NCI-H1694 treated with DMSO at 0.1 percent for 48 hours (cell line): ENCODE results near the gene CASS4.
A peak's percentile ranks its signal among the peaks of the same experiment; 100 is the strongest.

Experiments used
- DNase-seq: peaks from one replicate; lab custom pipeline; 2025; lab: John Stamatoyannopoulos, UW

Gene CASS4

DNA sequence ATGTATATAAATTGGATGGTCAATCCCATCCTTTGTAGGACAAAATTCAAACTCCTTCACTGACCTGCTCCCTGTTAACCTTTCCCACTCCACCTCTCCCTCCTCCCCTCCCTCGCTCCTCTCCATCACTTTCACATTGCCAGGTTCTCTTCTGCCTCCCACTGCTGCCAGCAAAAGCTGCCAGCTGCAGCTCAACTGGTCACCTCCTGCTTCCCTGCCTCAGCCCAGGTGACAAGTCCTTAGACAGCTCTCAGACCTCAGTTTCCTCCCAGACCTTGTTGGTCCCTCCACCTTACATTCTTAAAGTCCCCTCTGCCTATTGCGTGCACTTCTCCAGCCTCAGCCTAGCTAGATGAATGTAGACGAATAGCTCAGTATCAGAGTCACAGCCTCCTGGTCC, 33.1 kb downstream of the CASS4 start:
- no peak for DNase-seq

DNA sequence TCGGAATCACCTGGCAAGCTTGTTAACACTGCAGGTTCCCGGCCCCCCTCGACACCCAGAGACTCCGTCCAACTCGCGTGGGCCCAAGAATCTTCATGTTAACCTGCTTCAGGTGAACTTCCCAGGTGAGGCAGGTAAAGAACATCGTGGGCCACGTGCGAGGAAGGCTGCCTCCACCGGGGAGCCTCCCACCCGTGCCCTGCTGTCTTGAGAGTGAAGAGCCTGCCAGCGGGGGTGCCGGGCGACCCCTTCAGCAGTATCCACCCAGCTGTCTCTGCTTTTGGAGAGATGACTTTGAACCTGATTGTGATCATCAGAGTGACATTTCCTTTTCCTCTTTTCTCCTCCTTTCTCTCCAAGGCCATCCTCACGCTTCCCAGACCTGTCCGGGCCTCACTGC, 33.5 kb downstream of the CASS4 start:
- DNase-seq = no peak

DNA sequence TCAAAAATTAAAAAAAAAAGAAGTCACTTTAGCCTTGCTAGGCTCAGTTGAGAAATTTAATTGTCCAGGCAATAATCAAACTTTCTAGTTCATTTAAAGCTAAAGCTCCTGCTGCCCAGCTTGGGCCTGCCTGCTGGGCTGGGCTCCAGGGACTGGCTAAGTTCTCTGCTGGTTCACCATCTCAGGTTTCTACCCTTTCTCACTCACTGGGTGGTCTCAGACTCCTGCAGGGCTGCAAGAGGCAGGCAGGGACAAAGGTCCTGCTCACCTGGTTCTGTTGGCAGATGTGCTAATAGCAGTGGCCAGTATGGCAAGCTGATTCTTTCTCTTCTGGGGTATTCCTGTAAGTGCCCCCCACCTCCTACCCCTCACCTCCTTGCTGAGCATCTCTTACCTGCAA, 35.2 kb downstream of the CASS4 start:
- DNase-seq = no peak

DNA sequence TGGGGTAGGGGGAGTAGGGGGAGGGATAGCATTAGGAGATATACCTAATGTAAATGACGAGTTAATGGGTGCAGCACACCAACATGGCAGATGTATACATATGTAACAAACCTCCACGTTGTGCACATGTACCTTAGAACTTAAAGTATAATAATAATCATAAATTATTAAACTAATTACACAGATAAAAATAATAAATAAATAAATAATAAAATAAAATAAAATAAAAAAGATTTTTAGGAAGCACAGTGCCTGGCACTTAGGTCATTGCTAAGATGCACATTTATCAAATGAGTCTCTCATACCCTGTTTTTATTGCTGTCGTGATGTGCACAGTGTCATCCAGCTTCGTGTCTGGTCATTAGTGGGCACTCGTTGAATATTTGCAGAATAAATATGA, 37.4 kb downstream of the CASS4 start:
- no peak for DNase-seq

DNA sequence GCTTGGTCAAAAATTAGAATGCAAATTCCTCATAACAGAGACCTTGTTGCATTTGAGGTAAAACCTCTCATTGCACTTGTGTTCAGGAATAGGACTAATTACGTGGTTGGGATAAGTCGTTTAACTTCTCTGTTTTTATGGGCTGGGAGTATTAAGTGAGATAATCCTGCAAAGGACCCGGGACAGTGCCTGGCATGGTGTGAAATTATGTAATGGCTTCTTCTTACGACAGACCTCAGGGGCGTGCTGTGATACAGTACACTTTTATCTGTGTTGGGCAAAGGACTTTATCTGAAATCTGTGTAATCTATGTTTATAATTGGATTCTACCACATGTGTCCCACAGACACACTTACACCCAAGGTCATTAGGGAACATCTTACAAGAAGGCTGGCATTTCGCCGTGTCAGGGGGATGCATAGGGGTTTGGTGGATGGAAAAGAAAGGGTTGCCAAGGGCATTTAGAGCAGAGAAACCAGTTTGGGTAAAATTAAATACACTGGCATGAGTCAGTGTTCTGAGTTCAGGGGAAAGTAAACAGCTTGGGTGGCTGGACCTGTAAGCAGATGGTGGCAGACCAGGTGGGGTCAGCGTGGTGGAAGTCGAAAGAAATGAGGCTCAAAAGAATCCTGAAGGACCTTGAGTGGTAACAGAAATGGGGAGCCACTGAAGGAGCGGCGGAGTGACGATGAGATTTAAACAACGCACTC, 39.2 kb downstream of the CASS4 start:
- DNase-seq = no peak

DNA sequence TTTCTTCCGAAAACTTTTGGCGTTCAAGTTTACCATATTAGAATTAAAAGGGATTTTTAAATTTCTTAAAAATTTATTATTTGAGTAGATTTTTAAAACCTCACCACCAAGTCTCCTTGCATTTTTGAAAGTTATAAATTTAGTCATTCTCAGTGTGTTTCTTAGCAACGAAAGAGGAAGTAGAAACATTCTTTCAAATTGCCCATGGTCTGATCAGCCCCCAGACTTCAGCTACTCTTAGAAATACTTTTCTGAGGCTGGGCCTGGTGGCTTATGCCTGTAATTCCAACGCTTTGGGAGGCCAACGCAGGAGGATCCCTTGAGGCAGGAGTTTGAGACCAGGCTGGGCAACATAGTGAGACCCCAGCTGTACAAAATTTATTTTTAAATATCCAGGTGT, 41.3 kb downstream of the CASS4 start:
- no peak for DNase-seq

DNA sequence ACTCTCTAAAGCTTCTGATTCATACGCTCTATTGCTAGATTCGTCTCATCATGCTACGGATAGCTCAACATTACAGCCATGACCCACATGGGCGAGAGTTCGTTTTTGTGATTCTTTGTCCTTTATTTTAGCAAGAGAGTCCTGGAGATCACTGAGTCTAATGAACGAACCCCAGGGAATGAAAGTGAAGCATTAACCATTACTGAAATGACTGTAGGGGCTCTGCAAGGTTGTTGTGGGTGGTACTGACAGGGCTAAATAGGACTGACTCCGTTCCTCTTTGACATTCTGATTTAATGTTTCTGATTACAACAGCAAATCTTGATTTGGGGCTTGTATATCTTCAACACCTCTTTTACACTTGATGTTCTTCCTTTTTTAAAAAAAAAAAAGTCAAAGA, 42.7 kb downstream of the CASS4 start:
- DNase-seq = no peak

DNA sequence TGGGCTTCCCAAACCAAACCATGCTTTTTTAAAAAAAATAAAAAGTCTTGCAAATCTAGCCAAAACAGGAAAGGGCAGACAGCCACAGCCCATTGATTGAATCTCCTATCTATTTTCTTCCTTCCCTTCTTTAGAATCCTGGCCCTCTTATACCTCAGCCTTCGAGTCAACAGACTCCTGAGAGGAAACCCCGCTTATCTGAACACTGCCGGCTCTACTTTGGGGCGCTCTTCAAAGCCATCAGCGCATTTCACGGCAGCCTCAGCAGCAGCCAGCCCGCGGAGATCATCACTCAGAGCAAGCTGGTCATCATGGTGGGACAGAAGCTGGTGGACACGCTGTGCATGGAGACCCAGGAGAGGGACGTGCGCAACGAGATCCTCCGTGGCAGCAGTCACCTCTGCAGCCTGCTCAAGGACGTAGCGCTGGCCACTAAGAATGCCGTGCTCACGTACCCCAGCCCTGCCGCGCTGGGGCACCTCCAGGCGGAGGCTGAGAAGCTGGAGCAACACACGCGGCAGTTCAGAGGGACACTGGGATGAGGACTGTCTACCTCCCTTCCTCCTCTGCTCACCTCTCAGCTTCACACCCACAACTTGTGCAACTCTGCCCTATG, 46.3 kb downstream of the CASS4 start:
- DNase-seq = no peak

DNA sequence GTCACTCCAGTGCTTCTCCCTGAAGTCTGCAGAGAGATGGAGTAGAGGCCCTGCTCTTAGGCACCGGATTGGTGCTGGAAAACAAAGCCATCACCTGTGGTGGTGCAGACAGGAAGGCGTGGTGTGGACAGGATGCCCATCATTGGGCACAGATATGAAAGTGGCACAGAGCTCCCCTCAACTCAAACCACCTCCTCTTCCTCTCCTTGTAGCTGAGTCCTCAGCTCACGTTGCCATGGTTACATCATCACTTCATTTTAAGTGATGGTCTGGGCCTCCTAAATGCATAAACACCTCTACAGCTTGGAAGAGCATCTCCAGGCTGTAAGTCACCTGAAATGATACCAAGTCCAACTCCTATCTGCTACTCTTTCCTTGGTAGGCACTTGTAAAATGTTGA, 48.4 kb downstream of the CASS4 start:
- DNase-seq = no peak

DNA sequence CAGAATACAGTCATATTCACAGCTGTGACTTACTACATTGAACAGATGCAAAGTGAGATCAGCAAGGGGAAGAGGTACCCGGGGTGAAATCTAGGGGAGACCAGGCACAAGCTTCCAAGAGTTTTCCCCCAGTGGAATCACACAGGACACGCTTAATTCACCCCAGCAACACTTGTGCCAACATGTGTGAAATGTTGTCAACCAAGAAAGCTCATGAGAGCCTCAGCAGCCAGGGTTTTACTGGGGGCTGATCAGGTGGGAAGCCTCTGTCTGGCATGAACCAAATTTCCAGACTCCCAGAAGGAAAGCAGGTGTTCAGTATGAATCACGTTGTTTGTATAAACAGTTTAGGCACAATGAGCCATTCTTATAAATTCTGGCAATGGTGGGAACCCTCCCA, 49.5 kb downstream of the CASS4 start:
- no peak for DNase-seq

DNA sequence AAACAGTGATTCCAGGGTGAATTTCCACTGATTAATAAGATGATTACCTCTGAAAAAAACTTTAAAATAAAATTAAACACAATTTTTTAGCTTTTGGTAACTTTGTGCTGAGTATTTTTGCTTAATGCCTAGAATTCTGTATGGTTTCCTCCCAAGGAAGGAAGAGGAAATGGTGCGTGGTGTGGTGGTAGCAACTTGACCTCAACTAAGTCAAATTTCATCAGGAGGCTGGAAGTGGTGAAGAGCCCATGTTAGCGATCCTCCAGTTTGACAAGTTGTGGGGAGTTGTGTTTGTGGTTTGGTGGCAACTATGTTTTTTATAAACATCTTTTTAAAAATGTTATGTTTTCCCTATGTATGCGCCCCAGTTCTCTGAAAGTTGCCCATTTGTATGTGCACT, 51.4 kb downstream of the CASS4 start:
- DNase-seq = no peak

DNA sequence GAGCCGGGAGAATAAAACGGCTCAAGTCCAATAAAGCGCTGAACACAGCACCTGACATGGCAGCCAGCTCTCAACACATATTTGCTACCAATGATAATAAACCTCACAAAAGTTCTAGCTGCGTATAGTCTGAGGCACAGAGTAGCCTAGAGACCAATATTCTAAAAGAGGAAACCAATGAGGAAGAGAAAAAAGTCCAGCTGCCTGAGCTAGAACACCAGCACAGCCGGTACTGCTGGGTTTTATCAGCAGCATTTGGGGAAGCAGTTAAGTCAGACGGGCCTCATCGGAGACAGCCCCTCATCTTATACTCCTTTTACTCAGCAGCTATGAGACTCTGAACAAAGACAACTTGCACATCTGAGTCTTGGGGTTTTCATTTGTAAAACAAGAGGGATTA, 53.9 kb downstream of the CASS4 start:
- no peak for DNase-seq

DNA sequence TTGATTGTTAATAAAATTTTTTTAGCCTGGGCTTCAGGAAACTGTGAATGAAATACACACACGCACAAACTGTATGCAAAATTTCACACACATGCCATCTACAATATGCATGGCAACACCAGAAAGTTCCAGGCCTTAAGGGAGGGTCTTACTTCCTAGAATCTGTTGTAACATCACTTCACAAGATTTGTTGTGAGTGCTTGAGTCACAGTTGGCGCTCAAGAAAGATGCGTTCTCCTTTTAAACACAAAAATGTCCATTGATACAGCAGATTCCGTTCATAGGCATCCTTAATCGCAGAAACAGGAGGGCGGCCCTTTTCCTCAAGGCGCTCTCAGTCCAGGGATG, 55.9 kb downstream of the CASS4 start:
- no peak for DNase-seq

DNA sequence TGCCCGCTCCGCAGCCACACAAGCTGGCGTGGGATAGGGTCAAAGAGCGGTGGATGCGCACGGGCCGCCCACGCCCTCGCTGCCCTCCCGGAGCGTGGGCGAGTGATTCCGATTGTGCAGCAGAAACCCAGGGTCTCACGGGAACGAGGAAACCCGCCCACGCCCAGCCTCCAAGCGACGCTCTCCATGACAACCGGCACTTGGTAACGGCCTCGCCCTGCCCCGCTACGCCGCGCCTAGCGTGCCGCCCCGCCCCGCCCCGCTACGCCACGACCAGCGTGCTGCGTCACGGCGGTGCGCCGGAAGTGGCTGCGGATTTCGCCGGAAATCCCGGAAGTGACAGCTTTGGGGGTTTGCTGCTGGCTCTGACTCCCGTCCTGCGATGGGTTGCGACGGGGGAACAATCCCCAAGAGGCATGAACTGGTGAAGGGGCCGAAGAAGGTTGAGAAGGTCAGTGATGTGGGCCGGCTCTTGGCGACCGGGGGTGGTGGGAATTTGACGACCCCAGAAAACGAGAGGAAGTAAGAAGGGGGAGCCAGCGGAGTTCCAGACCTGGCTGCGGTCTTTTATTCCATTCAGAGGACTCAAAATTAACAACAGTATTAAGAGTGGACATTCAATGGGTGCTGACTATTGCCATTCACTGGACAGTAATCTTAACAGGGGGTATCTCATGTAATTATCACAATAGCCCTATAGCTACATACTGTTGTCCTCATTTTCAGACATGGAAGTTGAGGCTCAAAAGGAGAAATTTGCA, 56.4 kb downstream of the CASS4 start, which contains the start of gene RTF2:
Gene RTF2, plus strand, starts transcription at position 312 of the 761 bp plus-strand sequence. Its CDS starts 71 bp downstream, at position 383.
- peak; percentile 43 for DNase-seq

DNA sequence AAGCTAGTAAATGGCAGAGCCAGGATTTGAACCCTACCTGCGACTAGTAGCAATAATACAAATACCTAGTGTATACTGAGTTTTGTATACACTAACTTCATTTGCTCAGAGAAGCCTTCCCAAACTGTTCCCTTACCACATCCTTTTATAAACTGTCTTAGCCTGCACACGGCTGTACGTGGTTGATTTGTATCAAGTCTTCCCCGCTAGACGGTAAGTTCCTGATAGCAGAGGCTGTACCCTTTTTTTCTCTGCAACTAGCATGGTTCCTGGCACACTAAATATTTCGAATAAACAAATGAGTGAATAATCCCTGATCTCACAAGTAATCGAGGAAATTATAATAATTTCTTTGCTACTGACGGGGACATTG, 57.0 kb downstream of the CASS4 start:
- DNase-seq = no peak

DNA sequence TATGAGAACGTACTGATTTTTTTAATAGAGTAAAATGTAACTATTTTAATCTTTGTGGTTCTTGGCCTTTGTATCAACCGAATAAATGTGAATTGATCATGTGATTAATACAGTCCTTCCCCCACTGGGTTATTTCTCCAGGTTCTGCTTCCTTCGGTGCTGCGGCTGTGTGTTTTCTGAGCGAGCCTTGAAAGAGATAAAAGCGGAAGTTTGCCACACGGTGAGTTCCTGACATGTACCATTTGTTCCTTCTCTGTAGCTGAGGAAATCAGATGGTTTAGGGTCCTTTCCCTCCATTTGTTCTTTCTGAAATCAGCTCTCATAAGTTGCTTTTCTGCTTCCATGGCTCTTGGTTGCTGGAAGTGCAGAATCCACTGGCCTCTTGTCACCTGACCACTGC, 71.9 kb downstream of the CASS4 start:
- DNase-seq = no peak

DNA sequence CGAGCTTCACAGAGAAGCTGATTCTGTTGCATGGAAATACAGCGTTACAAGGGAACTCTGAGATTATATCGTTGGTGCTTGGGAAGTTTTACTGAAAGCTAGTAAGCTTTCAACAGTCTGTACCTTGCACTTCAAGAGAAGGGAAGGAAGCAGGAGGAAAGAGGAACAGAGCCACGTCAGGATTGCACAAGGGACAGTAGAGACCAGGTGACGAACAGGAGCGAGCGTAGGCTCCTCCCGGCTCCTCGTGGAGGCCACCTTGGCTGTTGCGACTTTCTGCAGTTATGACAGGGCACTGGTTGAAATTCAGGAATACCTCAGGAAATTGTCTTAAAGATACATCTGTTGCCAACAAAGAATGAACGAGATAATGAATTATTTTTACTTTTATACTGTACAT, 75.2 kb downstream of the CASS4 start:
- no peak for DNase-seq

DNA sequence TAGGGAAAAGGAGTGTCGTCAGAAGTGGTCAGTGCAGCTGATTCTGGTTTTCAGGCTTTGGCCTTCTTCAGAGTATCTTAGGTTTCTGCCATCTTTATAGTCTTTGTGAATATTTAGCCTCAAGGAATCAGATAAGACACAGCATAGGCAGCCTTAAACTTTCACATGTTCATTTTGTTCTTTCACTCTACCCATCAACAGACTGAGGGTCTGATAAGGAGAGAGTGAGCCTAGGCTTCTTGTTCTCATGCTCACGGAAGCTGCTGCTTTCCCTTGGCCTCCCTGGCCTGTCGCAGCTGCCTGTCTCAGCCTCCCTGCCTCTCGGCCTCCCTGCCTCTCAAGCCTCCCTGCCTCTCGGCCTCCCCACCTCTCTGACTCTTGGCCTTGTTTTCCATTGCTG, 76.5 kb downstream of the CASS4 start:
- no peak for DNase-seq

DNA sequence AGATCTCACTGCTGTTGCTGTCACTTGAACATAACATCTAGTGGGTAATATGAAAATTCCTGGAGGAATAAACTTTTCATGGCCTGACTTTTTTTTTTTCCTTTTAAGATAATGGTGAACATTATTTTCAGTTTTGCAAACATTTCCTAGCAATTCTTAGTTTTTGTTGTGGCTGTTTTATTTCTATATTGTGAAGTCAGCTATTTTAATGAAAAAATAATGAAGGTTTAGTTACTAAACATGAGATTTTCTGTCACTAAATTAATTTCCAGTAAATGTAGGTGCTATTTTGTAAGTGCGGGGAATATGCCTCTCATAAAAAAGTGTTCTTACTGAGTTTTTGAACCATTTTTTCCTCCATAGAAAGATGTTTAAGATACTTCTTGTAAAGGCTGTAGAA, 89.1 kb downstream of the CASS4 start:
- no peak for DNase-seq

DNA sequence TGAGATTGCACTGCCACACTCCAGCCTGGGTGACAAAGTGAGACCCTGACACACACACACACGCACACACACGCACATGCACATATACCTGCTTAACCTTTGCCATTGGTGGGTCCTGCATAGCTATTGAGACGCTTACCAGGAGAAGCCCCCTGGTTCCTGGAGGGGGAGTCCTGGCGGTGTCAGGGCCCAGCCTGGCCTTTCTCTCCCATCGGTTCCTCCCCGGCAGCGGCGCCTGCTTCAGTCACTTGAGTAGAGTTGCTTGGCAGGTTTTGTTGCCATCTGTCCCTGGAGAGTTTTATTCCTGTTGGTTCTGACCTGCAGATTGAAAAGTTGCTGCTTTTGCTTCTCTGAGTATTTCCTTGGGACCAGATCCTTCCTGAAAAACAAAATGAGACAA, 91.9 kb downstream of the CASS4 start:
- no peak for DNase-seq

DNA sequence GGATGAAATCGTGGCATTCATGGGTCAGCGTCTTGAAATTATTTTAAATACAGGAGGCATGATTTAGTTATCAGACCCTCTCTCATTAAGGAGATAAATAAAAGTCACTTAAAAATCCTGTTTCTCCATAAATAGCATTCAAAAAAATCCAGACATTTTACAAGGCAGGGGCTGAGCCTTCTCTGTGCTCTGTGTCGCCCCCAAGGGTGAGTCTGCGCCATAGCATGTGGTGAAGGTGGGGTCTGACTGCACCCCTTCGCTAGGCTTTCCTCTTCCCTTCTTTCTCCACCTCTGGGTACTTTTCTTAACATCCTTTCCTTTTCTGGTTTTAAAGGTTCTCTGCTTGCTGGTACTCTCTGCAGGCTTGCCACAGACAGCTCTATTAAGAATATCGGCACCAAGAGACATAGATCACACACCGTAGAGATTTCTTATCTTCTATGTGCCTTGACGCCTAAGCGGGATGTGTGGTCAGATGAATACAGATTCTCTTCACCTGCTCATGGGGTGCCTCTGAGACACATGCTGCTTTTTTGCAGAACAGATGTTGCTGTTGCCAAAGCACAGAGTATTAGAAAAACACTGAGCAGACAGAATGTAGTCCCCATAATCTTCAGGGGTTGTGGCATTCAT, 92.4 kb downstream of the CASS4 start:
- DNase-seq = no peak

DNA sequence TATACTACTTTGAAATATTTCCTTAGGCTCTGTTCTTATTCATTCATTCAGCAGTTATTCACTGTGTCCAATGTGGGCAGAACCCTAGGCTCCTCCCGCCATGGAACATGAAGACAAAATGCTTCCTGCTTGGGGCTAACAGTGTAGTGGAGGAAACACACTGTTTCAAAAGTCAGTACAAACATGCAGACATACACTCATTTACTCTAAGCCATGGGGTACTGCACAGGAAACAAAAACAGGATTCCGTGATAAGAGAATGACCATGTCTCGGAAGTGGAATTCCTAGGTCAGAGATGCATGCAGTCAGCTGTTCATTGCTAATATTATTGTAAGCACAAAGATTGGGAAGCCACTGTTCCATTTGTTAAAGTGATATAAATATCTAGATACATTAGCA, 94.0 kb downstream of the CASS4 start:
- no peak for DNase-seq
